ENCODE data around the gene ART4. TPM values are rescaled to one million over a fixed set of nuclear protein-coding genes. Genes with fewer than 3 reads are reported as not detected.

ART4 gene, protein sequence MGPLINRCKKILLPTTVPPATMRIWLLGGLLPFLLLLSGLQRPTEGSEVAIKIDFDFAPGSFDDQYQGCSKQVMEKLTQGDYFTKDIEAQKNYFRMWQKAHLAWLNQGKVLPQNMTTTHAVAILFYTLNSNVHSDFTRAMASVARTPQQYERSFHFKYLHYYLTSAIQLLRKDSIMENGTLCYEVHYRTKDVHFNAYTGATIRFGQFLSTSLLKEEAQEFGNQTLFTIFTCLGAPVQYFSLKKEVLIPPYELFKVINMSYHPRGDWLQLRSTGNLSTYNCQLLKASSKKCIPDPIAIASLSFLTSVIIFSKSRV
- 53.1 and 55.7 TPM in 2 replicates for total RNA-seq

DNA sequence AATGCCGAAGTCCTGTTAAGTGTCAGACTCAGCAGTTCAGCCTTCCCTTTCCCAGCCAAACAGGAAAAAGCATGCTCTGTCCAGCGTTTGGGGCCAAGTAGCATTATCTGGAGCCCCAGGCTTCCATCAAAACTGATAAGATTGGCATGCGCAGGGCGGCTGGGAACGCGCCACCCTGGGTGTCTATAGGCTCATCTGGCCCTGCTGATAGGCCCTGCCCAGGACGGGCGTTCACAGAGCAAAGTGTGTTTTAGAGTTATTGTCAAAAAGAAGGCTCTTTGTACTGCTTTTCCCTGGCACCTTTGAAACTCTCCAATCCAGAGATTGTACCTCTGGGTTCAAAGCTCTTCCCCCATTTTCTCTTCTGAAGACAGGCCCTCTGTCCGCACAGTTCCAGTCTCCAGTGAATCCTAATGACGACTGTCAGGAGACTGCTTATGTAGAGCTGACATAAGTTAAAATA, at the start of gene ART4:
ART4 (minus strand) TSS at position 102 of the 463 bp plus-strand sequence. CDS start 413 bp downstream, outside the sequence.
- peak; percentile 75 for DNase-seq

DNA sequence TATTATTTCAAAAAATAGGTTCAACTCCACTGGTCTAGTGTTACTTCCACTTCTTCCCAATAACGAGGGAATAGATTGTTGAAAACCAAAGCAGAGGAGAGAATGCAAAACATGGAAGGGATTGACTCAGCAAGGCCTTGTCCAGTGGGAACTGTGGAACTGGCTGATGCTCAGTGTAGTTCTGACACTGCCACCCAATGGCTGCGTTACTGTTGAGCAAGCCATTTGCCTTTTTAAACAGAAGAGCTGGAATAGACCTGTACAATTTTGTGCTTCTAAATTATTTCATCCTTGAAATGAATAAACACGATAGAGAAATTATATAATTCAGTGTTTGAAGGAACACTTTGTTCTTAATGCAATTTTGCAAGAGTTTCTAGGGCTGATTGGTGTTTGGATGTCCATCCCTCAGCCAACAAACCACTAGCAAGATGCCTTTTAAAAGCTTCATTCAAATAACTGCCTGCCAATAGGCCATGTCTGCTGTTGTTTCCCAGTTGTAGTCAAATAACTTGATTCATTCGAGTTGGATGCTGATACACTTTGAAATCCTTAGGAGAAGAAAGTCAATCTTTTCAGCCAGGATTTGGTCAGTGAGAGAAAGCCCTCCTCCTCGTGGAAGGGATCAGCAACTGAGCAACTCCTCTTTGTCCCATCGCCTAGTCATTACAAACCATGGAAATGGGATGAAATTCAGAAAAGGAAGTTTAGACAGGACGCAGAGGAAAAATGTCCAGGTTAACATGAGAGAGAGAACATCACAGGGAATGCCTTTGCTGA, 49.6 kb upstream of the ART4 start:
- no peak for DNase-seq

DNA sequence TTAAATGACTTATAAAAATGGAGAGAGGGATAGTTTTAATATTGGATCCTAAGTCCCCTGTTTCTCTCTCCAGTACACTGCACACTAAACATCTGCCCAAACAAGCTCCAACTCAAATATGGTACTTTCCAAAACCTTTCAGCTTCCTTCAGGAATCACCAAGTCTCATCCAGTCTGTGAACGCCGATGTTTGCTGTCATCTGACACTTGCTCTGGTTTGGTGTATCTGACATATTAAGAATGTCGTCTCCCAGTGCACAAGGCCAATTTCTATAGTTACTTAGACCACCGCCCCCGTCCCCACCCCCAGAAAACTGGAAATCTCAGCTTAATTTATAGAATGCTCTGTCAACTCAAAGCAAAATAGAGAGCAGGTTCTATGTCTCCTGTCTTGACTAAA, 47.4 kb upstream of the ART4 start:
- no peak for DNase-seq

DNA sequence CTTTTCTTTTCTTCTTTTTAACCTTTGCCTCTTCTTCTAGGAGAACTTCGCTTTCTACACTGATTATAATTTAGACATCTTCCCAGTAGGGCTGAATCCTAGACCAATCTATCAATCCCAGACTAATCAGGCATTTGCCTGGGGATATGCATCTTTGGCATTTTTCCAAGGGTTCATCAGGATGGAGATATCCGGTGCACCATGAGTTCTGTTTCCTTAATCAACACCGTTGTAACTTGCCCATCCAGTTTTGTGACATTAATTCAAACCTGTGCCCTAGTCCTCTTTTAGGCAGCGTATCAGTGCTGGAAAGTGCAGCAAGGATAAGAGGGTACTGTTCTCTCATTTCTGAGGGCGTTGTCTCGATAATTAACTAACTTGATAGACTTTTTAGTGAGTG, 42.9 kb upstream of the ART4 start:
- DNase-seq = peak; percentile 44

DNA sequence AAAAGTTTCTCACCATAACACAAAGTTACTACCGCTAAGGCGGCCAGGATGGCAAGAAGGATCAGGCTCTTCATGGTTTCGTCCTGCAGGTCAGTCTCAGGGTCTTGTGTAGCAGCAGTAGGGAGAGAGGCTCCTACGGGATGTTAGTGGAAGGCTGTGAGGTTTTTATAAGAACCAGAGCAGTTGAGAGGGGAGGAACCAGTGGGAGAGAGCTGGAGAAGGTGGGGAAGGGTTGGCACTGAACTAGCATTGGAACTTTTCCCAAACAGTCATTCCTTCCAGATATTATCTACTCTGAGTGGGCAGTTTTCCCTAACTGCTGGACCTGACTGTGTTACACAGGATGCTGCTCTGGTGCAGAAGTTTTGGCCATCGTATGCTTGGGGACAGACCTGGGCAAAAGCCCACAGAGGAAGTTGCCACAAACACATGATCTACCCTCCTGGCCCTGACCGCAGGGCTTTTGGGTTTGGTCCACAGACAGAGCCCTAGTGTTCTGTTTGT, 42.4 kb upstream of the ART4 start, which contains the start of gene MGP:
MGP (minus strand) TSS at position 137 of the 504 bp plus-strand sequence; CDS start at position 74, 63 bp downstream.
- peak; percentile 72 for DNase-seq

DNA sequence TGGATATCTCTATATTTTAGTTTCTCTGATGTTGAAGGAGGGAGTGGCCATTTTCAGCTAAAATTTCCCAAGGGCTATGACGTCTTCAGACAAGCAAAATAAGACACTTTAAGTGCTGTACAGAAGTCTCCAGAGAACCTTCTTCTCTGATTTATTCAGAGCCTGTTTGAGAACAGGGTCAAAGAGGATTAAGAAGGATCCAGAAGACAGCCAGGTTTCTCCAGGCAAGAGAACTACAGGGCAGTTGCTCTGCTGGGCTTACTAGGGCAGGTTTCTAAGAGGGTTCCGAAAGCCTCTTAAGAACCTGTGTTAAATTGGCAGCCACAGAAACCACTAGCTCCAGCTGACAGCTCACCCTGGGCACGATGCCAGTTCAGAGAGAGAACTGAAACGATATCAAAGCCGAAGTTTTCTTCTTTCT, 41.1 kb upstream of the ART4 start:
- DNase-seq = peak; percentile 85

DNA sequence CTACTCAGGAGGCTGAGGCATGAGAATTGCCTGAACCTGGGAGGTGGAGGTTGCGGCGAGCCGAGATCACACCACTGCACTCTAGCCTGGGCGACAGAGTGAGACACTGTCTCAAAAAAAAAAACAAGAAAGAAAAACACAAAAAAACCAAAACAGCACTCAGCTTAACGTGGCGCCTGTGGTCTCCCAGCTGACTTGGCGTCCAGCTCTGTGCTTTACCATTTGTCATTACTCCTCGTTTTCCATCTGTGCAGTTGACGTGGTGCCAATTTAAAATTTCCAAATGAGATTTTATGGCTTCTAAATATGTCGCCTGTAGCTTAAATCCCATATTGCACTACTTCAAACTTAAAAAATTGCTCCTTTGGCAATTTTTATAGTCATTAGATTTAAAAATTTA, 40.4 kb upstream of the ART4 start:
- no peak for DNase-seq

DNA sequence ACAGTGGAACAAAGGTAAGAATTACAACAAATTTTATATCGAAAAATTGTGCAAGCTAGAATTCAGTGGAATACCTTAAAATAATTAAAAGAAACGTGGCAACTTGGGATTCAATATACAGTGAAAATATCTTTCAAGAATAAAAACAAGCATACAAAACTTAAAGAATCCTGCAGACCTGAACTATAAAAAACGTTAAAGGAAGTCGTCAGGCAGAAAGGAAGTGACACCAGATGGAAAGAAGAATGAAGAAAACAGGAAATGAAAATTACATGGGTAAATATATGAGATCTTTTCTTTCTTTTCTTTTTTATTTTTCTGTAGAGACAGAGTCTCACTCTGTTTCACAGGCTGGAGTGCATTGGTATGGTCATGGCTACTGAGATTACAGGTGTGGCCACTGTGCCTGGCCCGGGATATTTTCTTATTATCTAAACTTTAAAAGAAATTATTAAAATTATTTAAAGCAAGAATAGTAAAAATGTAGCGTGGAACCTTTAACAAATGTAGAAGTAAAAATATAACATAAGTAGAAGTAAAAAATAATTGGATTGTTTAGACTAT, 37.6 kb upstream of the ART4 start:
- no peak for DNase-seq

DNA sequence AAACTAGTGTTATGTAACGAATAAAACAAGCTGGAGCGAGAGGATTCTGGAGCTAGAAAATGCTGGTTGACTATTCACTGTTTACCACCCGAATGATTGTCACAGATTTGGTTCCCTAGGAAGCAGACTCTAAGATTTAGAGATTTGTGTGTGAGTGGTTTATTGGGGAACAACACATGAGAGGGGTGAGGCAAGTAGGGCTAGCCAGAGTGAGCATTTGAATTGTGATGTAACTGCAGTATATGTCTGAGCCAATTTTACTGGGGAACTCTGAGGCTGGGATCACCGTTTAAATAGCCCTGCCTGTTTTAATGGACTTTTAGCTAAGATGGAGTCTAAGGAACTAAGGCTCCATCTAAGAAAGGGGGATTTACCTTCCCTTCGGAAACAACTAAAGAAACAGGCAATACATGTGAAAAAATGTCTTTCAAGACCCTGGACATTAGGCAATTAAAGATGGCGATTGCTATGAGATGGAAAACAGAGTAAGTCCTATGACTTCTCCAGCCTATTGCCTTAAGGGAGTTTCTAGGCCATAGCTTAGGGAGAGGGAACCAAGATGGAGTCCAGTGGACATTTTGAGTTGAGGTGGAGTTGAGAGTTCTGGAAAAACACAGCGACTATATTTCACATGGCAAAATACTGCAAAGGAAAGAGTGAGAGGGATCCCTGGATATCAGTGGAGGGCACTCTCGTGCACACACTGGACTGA, 36.1 kb upstream of the ART4 start:
- no peak for DNase-seq

DNA sequence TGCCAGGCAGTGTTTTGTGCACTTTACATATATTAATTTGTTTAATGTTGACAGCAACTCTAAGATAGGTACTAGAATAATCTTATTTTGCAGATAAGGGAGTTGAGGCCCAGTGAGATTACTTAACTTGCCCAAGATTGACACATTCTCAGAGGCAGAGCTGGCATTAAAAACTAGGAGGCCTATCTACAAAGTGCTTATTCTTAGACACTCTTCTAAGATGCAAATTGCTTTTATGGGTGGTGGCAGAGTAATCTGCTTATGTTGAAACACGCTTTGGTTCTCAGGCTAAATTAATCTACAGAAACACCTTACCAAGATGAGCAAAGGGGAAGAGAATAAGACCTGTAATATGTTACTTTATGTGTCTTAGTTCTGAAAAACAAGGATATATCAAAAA, 35.2 kb upstream of the ART4 start:
- DNase-seq = no peak

DNA sequence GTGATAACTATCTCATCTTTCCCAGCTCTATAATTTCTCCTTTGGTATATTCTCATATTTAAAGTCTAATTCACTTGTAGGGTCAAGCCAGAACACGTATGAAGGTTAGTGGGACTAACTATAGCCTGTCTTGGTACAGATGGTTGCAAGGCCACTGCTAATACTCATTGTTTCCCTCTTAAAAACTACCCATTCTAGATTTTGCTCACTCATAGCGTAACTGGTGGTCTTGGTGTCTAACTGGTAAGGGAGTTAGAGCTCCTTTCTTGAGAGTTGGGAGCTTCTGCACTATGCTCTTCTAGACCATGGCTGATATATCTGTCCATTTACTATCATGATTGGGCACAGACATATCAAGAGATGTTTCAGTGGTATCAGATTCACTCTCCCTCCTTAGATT, 33.5 kb upstream of the ART4 start:
- no peak for DNase-seq

DNA sequence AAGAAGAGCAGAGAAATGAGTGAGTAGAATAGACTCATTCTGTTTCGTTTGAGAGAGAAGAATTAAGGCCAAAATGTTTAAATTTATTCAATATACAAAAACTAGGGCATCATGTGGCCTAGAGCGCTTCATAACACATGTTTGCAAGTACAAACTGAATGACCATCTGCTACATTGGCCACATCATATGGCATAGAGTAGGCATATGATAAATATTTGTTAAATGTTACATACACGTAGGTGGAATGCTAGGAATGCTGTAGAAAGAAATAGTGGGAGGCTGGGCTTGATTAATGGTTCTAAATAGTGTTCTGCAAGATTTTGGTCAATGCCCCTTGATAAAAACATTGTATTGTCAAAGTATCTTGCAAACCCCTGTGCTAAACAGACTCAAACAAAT, 31.6 kb upstream of the ART4 start:
- no peak for DNase-seq

DNA sequence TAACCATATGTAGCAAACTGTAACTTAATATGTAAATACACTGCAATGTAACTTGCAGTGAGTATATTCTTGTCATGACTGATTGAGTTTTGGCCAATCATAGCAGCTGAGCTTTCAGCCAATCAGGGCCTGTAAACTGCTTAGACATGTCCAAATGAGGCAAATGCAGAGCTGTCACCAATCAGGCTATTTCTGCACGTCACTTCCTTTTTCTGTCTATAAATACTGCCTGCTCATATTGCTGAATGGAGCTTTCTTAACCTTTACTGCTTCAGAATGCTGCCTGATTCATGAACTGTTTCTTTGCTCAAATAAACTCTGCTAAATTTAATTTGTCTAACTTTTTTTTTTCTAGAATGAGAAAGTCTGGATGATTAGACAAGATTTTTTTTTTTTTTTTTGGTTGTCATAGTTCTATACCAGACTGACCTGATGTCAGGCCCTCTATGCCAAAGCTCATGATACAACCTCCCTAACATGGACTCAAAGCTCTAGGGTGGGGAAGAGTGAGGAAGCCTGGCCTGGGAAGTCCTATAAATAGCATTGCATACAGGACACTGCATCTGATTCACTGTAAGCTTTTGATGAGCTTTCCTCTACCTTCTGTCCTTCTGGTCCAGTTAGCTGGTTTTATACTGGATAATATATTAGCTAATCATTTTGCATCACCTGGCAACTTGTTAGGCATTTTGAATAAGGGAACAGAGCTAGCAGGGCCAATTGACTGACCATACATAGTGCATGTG, 30.3 kb upstream of the ART4 start:
- DNase-seq = no peak

DNA sequence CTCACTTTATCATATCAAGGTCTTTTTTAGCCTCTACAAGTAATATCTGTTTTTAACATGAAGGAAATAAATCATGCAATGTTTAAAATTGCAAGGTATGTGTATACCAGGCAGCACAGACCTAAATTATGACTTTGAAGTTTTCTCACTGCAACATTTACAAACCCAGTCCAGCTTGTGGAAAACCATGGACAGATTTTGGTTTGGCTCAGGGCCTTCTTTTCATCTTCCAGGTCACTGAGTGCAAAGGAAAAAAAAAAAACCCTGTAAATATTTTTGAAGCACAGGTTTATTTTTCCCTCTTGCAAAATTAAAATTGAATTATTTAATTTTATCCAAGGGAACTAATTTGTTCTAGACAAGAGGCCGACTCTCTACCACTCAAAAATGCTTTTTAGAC, 28.6 kb upstream of the ART4 start:
- no peak for DNase-seq

DNA sequence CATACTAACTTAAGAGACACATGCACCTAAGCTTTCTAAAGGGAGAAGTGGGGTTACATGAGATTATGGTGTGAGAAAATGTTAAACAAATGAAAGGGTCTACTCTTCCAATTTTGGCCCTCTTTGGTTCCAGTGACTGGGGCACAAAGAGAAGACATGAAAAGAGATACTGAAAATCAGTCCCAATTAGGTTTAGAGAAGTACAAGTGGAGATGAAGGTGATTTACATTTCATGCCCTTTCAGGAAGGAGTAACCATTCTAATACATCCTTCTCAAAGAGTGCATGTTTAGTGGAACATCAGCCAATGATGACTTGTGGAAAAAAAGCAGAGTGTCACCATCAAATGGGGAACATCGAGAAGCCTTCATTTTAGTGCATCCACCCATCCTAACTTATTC, 27.9 kb upstream of the ART4 start:
- DNase-seq = no peak

DNA sequence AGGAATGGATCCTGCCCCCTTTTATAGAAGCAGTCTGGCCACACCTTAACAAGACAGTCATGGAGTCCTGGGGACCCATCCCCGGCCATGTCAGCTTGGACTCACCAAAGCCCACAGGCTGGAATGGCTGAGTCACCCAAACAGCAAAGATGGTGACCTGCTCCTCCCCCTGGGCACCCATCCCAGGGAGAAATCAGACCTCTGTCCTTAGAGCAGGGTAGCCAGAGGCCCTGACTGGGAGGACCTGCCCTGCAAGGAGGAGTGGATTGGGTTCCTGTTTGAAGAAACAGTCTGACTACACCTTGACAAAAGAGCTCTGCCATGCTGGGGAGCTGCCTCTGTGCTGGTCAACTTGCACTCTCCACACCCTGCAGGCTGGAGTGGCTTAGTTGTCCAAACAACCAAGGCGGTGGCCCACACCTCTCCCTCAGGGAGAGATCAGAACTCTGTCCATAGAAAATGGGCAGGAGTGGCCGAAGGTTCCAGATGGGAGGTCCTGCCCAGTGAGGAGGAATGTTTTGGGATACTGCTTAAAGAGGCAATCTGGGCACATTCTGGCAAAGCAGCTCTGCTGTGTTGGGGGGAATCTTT, 25.7 kb upstream of the ART4 start:
- no peak for DNase-seq

DNA sequence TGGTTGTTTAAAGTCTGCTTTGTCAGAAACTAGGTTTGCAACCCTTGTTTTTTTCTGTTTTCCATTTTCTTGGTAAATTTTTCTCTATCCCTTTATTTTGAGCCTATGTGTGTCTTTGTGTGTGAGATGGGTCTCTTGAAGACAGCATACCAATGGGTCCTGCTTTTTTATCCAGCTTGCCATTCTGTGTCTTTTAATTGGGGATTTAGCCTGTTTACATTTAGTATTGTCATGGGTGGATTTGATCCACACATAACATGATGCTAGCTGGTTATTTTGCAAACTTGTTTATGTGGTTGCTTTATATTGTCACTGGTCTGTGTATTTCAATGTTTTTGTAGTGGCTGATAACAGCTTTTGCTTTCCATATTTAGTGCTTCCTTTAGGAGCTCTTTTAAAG, 17.2 kb upstream of the ART4 start:
- no peak for DNase-seq

DNA sequence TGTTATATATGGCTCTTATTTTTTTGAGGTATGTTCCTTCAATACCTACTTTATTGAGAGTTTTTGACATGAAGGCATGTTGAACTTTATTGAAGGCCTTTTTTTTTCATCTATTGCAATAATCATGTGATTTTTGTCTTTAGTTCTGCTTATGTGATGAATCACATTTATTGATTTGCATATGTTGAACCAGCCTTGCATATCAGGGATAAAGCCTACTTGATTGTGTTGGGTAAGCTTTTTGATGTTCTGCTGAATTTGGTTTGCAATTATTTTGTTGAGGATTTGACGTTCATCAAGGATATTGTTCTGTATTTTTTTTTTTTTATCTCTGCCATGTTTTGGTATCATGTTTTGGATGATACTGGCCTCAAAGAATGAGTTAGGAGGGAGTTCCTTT, 15.2 kb upstream of the ART4 start:
- no peak for DNase-seq

DNA sequence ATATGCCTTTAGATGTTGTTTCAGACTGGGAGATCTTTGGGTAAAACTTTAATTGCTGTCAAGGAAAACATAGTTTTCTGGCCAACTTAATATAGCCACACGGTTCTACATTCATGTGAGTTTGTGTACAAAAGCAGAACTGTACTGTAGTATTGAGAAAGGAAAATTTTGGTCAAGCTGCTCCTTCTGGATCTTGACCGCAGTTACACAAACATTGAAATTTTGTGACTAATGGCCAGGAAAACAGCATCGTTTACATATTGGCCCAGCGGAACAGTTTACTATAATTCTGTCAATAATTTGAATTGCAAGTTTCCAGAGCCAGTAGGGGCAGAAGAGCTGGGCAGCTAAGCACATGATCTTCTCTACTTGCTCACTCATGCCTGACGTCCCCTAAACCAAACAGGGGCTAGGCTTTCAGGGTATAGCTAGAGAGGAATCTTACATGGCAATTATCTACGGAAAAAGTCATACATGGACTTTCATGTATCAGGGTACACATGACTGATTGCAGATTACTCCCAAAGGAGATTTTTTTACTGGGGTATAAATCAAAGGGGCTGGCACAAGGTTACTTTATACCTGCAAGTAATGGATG, 11.4 kb upstream of the ART4 start:
- no peak for DNase-seq

DNA sequence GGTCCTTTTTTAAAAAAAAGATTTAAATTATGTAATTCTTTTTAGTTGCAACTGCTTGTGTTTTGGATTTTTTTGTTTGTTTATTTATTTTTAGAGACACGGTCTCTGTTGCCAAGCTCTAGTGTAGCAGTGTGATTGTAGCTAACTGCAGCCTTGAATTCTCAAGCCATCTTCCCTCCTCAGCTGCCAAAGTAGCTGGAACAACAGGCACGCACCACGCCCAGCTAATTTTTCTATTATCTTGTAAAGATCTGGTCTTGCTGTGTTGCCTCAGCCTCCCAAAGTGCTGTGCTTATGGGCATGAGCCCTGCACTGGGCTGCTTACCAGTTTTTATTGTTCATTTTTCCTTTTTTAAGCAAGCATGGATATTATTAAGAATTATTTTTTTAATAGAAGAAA, 10.6 kb upstream of the ART4 start:
- no peak for DNase-seq

DNA sequence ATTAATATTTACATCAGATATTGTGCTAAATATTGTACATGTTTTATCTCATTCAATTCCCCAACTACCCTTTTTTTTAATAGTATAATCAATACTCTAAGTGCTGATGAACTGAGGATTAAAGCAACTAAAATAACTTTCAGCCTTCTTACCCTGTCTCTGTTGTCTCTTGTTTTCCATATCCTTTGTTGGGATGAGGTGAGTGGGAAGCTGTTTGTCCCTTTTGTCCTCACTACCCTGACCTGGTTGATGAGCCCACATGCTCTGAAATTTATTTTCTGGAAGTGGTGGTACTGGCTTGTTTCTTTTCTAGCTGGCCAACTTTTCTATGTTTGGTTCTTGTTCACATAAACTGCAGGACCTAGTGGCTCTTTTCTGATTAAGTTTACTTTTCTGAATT, 9.6 kb upstream of the ART4 start:
- no peak for DNase-seq

Measured in dermis blood vessel endothelial cell (primary cell).